Activated B cell treated with CpG ODN at 0.5 μM for 24 hours (primary cell): ENCODE results near the gene OTUB1. TPM values are rescaled to one million over a fixed set of nuclear protein-coding genes. Genes with fewer than 3 reads are reported as not detected.

Source experiments
- ATAC-seq: fragments of 200-7000 bp; cut with Tn5 transposase; one replicate; pipeline ENCODE4 v1.10.0; 2021; ENCODE audit warnings: low read depth, mild to moderate bottlenecking, moderate library complexity
- CTCF ChIA-PET: fragments of 350-600 bp; sonication (Branson Sonifier 250); formaldehyde crosslinking; loops from one replicate; lab custom pipeline; 2021; ENCODE audit warnings: antibody characterized with exemption; lab: Charles Lee
- POLR2A ChIA-PET: fragments of 350-600 bp; sonication (Branson Sonifier 250); formaldehyde crosslinking; loops from one replicate; lab custom pipeline; 2021; ENCODE audit warnings: antibody characterized with exemption; lab: Charles Lee
- DNase-seq: peaks from one replicate; pipeline ENCODE4 v3.0.0; 2022
- H3K27ac Mint-ChIP-seq: one replicate; pipeline ENCODE4 v1.8.0; 2020; ENCODE audit warnings: mixed read lengths
- H3K27me3 Mint-ChIP-seq: one replicate; pipeline ENCODE4 v1.8.0; 2021; ENCODE audit warnings: mixed read lengths
- H3K36me3 Mint-ChIP-seq: one replicate; pipeline ENCODE4 v1.8.0; 2021; ENCODE audit warnings: low read depth, mixed read lengths
- H3K4me1 Mint-ChIP-seq: one replicate; pipeline ENCODE4 v1.8.0; 2021; ENCODE audit warnings: mixed read lengths
- H3K4me3 Mint-ChIP-seq: one replicate; pipeline ENCODE4 v1.8.0; 2020; ENCODE audit warnings: mild to moderate bottlenecking, mixed read lengths
- H3K9me3 Mint-ChIP-seq: one replicate; pipeline ENCODE4 v1.8.0; 2020; ENCODE audit warnings: mixed read lengths
- intact Hi-C: fragments of 100-400 bp; cut with micrococcal nuclease; formaldehyde crosslinking; loops from one replicate; pipeline ENCODE4 v1.15.1; 2024
- total RNA-seq: library from RNA; stranded (reverse); gene quantifications from 2 replicates; pipeline ENCODE4 v1.2.3, GENCODE V29; 2022
- TF ChIP-seq, protein P1 (sequence below): fragments of 200-600 bp; IDR thresholded peaks from one replicate; pipeline ENCODE4 v1.8.0; 2022; ENCODE audit warnings: antibody characterized with exemption, mild to moderate bottlenecking

OTUB1 gene
- total RNA-seq, 1 donor from 2014 or later = 87.4 TPM

DNA sequence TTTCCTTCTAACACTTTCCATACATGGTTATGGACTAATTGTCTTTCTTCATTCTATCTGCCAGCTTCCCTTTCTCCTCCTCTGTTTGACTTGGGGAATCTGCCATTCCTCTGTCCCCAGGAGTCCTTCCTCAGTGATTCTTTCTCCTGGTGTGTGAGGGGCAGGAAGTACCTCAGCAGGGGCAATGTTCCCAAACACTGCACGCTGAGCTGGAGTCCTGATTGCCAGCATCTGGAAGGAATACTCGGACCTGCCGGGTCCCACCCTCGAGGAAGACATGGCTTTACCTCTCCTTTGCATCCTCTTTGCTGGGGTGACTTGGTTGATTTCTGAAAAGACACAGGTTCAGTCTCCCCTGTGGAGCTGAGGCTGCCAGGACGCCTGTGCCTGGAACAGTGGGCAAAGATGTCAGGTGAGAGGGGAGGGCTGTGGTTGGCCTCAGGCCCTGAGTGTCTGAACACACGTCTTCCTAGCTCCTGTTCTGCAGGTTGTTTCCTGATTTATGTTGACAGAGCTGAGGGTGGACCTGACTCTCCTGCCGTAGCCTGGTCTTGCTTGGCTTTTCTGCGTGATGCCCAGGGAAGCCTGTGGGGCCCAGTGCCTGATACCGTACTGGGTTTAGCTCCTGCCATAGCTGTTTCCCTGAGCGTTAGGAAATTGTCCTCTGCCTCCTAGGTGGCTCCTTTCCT lies 7.5 kb upstream of the OTUB1 start:
- ATAC-seq (no peak), DNase-seq (no peak)
- Mint-ChIP-seq H3K27ac (no peak overlapping the region), H3K27me3 (no peaks in the 10 kb centered on the region), H3K36me3 (peaks cover 15% of the 10 kb centered on the region), H3K4me1 (peaks cover 38% of the 10 kb centered on the region), H3K9me3 (no peaks in the 10 kb centered on the region), H3K4me3 (no peak overlapping the region)
- TF ChIP-seq, protein P1, sequence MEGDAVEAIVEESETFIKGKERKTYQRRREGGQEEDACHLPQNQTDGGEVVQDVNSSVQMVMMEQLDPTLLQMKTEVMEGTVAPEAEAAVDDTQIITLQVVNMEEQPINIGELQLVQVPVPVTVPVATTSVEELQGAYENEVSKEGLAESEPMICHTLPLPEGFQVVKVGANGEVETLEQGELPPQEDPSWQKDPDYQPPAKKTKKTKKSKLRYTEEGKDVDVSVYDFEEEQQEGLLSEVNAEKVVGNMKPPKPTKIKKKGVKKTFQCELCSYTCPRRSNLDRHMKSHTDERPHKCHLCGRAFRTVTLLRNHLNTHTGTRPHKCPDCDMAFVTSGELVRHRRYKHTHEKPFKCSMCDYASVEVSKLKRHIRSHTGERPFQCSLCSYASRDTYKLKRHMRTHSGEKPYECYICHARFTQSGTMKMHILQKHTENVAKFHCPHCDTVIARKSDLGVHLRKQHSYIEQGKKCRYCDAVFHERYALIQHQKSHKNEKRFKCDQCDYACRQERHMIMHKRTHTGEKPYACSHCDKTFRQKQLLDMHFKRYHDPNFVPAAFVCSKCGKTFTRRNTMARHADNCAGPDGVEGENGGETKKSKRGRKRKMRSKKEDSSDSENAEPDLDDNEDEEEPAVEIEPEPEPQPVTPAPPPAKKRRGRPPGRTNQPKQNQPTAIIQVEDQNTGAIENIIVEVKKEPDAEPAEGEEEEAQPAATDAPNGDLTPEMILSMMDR = no peak
- intact Hi-C loops = no loop called here
- ChIA-PET CTCF (no interaction called here), POLR2A (interaction anchor here (0.6 kb wide), 1 partner anchor 130 kb away, joined by 3 read pairs; no protein-coding TSS in a partner anchor)

- H3K36me3 Mint-ChIP-seq = peaks cover 13% of the 10 kb centered on the region
- H3K27ac Mint-ChIP-seq = no peak overlapping the region
- H3K4me3 Mint-ChIP-seq = no peak overlapping the region
- peaks cover 32% of the 10 kb centered on the region for H3K4me1 Mint-ChIP-seq
- CTCF ChIA-PET = no interaction called here
- TF ChIP-seq, protein P1 = no peak
- POLR2A ChIA-PET = interaction anchor here (0.7 kb wide), 1 partner anchor 1098 kb away, joined by 5 read pairs; the partner anchor contains the start of gene SLC3A2
- ATAC-seq (no peak), DNase-seq (no peak)
- intact Hi-C loops = no loop called here
- no peaks in the 10 kb centered on the region for H3K27me3 Mint-ChIP-seq
- H3K9me3 Mint-ChIP-seq = no peaks in the 10 kb centered on the region
Measured at GRCh38 chr11:63979426-63979825, 6.8 kb upstream of the OTUB1 start.

- Mint-ChIP-seq H3K9me3 (no peaks in the 10 kb centered on the region), H3K27ac (peak overlapping the region; percentile 98), H3K27me3 (no peaks in the 10 kb centered on the region), H3K4me3 (peak overlapping the region; percentile 95), H3K4me1 (peaks cover 43% of the 10 kb centered on the region), H3K36me3 (peaks cover 29% of the 10 kb centered on the region)
- TF ChIP-seq, protein P1 = no peak
- POLR2A ChIA-PET = interaction anchor here (0.6 to 3.1 kb wide), 7 partner anchors 8 to 1348 kb away, joined by 3 to 17 read pairs (median 4); partner anchors contain the start of gene COX8A
- peak; percentile 56 for DNase-seq
- peak; percentile 71 for ATAC-seq
- CTCF ChIA-PET = interaction anchor here (0.6 to 1.1 kb wide), 3 partner anchors 15 to 1288 kb away, joined by 3 to 6 read pairs (median 3); no protein-coding TSS in a partner anchor
- intact Hi-C loops = loop anchor here (1.0 to 5.0 kb wide), 4 partner anchors 11 to 257 kb away; partner anchors contain the start of genes COX8A and FKBP2
Measured at GRCh38 chr11:63985812-63986155, 454 bp upstream of the OTUB1 start.

GRCh38 chr11:63986932-63987513 lies 785 bp downstream of the OTUB1 start:
- DNase-seq (no peak), ATAC-seq (no peak)
- H3K36me3 Mint-ChIP-seq = peaks cover 41% of the 10 kb centered on the region
- TF ChIP-seq, protein P1 = no peak
- ChIA-PET POLR2A (interaction anchor here (3.1 kb wide), 1 partner anchor 12 kb away, joined by 17 read pairs; the partner anchor contains the start of gene COX8A), CTCF (no interaction called here)
- no peak overlapping the region for H3K27ac Mint-ChIP-seq
- H3K27me3 Mint-ChIP-seq = no peaks in the 10 kb centered on the region
- H3K9me3 Mint-ChIP-seq = no peaks in the 10 kb centered on the region
- H3K4me1 Mint-ChIP-seq = peaks cover 42% of the 10 kb centered on the region
- intact Hi-C loops = loop anchor here (1.0 to 5.0 kb wide), 4 partner anchors 13 to 255 kb away; partner anchors contain the start of genes COX8A and FKBP2
- H3K4me3 Mint-ChIP-seq = peak overlapping the region; percentile 75

GRCh38 chr11:63991558-63991957 lies 5.3 kb downstream of the OTUB1 start:
- Mint-ChIP-seq H3K4me3 (no peak overlapping the region), H3K27ac (no peak overlapping the region), H3K27me3 (no peaks in the 10 kb centered on the region), H3K36me3 (peaks cover 73% of the 10 kb centered on the region), H3K9me3 (no peaks in the 10 kb centered on the region), H3K4me1 (peaks cover 21% of the 10 kb centered on the region)
- ATAC-seq = no peak
- TF ChIP-seq, protein P1 = no peak
- POLR2A ChIA-PET = no interaction called here
- DNase-seq = no peak
- intact Hi-C loops = no loop called here
- CTCF ChIA-PET = no interaction called here
